Skeletal muscle tissue (tissue), 4 donors: ENCODE data around the gene KRT80. TPM values are rescaled to one million over a fixed set of nuclear protein-coding genes. Genes with fewer than 3 reads are reported as not detected.

Experiments
- H3K27ac ChIP-seq: one replicate; pipeline ENCODE4 v1.7.0; 2013; ENCODE audit warnings: mild to moderate bottlenecking, low read depth, low read length, inconsistent platforms
- H3K27me3 ChIP-seq, 3 donors: one replicate each; pipeline ENCODE4 v1.7.0; 2013; ENCODE audit warnings: low read length in 3 of 3; ENCODE audit not compliant: control insufficient read depth in 3 of 3, insufficient read depth in 3 of 3
- H3K36me3 ChIP-seq, 3 donors: one replicate each; pipeline ENCODE4 v1.7.0; 2013; ENCODE audit warnings: low read length in 3 of 3; ENCODE audit not compliant: control insufficient read depth in 3 of 3, insufficient read depth in 3 of 3
- H3K4me1 ChIP-seq, 3 donors: one replicate each; pipeline ENCODE4 v1.7.0; 2013; ENCODE audit warnings: low read length in 3 of 3, mild to moderate bottlenecking in 3 of 3; ENCODE audit not compliant: control insufficient read depth in 3 of 3, insufficient read depth in 3 of 3
- H3K4me3 ChIP-seq, 3 donors: one replicate each; pipeline ENCODE4 v1.7.0; 2013; ENCODE audit warnings: low read length in 3 of 3
- H3K9ac ChIP-seq, 3 donors: one replicate each; pipeline ENCODE4 v1.7.0; 2013; ENCODE audit warnings: low read length in 3 of 3, mild to moderate bottlenecking in 3 of 3, moderate library complexity in 2 of 3, low read depth in 1 of 3
- H3K9me3 ChIP-seq, 3 donors: one replicate each; pipeline ENCODE4 v1.7.0; 2013; ENCODE audit warnings: low read length in 3 of 3; ENCODE audit not compliant: control insufficient read depth in 3 of 3
- total RNA-seq: library from RNA; depleted of rRNA; stranded (reverse); fragments of >200 nt; gene quantifications from one replicate; pipeline ENCODE4 v1.2.3, GENCODE V29; 2014
- donor health status: Osteomylitis.

KRT80 gene
- total RNA-seq, 1 donor from 2014 or later: 0.52 TPM

- H3K4me1 ChIP-seq: peaks cover 6 to 48% (median 34%) of the 10 kb centered on the region in 3 donors
- H3K9ac ChIP-seq: no peak overlapping the region
- H3K4me3 ChIP-seq: no peak overlapping the region
- H3K36me3 ChIP-seq: no peaks in the 10 kb centered on the region
- no peaks in the 10 kb centered on the region for H3K9me3 ChIP-seq
- H3K27me3 ChIP-seq: no peaks in the 10 kb centered on the region
- no peak overlapping the region for H3K27ac ChIP-seq
Observed at GRCh38 chr12:52188658-52189057, 3.2 kb downstream of the KRT80 start.

- Histone ChIP-seq H3K27ac (no peak overlapping the region), H3K27me3 (no peaks in the 10 kb centered on the region), H3K9ac (no peak overlapping the region), H3K9me3 (no peaks in the 10 kb centered on the region), H3K36me3 (no peaks in the 10 kb centered on the region), H3K4me3 (no peak overlapping the region), H3K4me1 (peaks cover 9 to 48% (median 37%) of the 10 kb centered on the region in 3 donors)
Observed at GRCh38 chr12:52187640-52188039, 4.2 kb downstream of the KRT80 start.

DNA sequence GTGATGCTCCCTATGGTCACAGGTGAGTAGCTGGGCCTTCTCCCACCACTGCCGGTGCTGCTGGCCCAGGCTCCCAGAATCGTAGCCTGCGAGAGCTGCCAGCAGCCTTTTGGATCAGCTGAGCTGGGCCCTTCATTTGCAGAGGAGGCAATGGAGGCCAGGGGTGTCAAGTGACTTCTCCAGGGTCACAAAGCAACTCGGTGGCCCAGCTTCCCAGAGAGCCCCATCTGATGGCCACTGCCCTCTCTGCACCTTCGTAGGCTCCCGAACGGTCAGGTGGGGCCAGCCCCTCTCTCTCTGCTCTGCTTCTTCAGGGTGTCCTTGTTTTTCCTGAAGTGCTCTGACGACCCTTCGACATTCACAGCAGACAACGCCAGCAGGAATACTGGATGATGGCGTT, 4.6 kb downstream of the KRT80 start:
- Histone ChIP-seq H3K9ac (no peak overlapping the region), H3K36me3 (no peaks in the 10 kb centered on the region), H3K27ac (no peak overlapping the region), H3K4me3 (no peak overlapping the region), H3K27me3 (no peaks in the 10 kb centered on the region), H3K9me3 (no peaks in the 10 kb centered on the region), H3K4me1 (peaks cover 5 to 48% (median 36%) of the 10 kb centered on the region in 3 donors)

- Histone ChIP-seq H3K36me3 (no peaks in the 10 kb centered on the region), H3K27ac (no peak overlapping the region), H3K9ac (no peak overlapping the region), H3K4me1 (peaks cover 4 to 48% (median 35%) of the 10 kb centered on the region in 3 donors), H3K9me3 (no peaks in the 10 kb centered on the region), H3K4me3 (no peak overlapping the region), H3K27me3 (peaks cover 0 to 2% (median 0%) of the 10 kb centered on the region in 3 donors)
Observed at GRCh38 chr12:52186118-52186840, 5.5 kb downstream of the KRT80 start.

DNA sequence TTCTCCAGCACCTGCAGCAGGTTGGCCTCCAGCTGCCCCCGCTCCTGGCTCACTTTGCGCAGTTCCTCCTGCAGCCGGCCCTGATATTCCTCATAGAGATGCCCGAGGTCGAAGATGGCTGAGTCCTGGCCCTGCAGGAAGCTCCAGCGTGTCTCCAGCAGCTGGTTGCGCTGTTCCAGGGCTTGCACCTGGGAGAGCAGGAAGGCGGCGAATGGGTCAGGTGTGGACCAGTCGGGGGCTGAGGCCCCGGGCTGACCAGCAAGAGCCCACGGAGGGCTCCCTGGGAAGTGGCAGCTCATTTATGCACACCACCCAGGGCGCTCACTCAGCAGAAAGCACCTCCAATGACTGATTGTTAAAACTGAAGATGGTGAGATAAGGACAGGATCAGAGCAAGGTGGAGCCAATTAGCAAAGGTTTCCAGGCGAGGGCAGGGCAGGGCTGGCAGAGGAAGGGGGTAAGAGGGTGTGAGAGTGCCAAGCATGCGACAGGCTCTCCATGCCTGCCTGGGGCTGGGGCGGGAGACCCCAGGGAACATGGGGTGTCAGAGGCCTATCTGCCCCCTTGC, 6.3 kb downstream of the KRT80 start:
- Histone ChIP-seq H3K9ac (no peak overlapping the region), H3K9me3 (no peaks in the 10 kb centered on the region), H3K4me3 (no peak overlapping the region), H3K36me3 (no peaks in the 10 kb centered on the region), H3K27ac (no peak overlapping the region), H3K27me3 (peaks cover 0 to 2% (median 0%) of the 10 kb centered on the region in 3 donors), H3K4me1 (peaks cover 4 to 43% (median 30%) of the 10 kb centered on the region in 3 donors)

DNA sequence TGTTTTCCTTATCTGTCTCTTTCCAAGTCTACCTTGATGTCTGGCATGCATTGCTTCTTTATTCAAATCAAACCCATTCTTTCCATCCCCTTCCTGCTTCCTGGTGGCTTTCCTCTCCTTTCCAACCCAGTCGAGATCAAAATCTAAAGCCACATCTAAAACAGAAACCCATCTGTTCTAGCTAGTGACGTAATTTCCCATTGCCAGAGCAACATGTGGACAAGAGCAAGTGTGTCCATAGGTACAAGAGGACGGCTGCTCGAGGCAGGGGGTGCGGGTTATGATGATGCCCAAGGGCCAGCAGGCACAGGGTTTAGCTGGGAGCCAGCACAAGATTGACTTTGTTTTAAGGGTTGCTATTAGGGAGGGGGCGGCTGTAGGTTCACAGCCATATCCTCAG, 7.0 kb downstream of the KRT80 start:
- Histone ChIP-seq H3K9me3 (no peaks in the 10 kb centered on the region), H3K4me3 (no peak overlapping the region), H3K27me3 (peaks cover 0 to 2% (median 0%) of the 10 kb centered on the region in 3 donors), H3K27ac (no peak overlapping the region), H3K4me1 (peaks cover 4 to 43% (median 30%) of the 10 kb centered on the region in 3 donors), H3K9ac (no peak overlapping the region), H3K36me3 (no peaks in the 10 kb centered on the region)

DNA sequence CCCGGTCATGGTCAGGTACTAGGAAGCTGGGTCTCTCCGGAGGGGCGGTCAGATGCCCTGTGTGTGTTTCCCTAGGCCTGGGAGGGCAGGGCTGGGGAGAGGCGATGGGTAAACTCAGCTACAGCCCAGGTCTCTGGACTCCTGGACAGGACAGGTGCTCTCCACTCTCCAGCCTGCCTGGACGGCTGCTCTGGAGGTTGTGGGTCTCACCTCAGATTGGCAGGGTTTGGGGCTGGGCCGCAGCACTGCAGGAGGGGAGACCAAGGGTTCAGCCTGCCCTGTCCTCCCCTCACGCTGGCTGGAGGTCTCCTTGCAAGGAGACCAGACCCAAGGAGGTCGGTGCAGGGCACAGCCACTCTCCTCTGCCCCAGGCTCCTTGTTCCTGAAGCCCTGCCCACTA, 7.8 kb downstream of the KRT80 start:
- Histone ChIP-seq H3K9me3 (no peaks in the 10 kb centered on the region), H3K4me1 (peaks cover 4 to 47% (median 35%) of the 10 kb centered on the region in 3 donors), H3K36me3 (no peaks in the 10 kb centered on the region), H3K27ac (peak overlapping the region; percentile 36), H3K27me3 (peaks cover 0 to 2% (median 0%) of the 10 kb centered on the region in 3 donors), H3K4me3 (no peak overlapping the region), H3K9ac (no peak overlapping the region)

DNA sequence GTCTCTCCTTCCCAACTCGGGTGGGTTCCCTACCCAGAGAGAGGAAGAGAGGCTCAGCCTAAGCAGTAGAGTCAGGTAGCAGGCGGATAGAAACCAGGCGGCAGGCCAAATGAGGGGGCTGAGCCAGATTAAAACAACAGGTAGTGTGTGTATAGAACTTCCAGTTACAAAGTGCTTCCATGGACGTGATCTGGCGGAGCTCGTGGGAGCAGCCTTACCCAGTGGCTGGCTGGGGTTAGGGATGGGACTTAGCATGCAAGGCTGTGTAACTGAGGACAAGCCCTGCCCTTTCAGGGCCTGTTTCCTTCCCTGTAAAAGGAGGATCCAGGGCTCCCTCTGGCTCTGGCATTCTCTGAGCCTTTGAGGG, 8.3 kb downstream of the KRT80 start:
- Histone ChIP-seq H3K4me3 (no peak overlapping the region), H3K4me1 (peaks cover 4 to 47% (median 35%) of the 10 kb centered on the region in 3 donors), H3K27ac (peak overlapping the region; percentile 36), H3K9ac (peak overlapping the region in 2 of 3 donors; percentile 33 to 51), H3K27me3 (peaks cover 0 to 2% (median 0%) of the 10 kb centered on the region in 3 donors), H3K36me3 (no peaks in the 10 kb centered on the region), H3K9me3 (no peaks in the 10 kb centered on the region)

DNA sequence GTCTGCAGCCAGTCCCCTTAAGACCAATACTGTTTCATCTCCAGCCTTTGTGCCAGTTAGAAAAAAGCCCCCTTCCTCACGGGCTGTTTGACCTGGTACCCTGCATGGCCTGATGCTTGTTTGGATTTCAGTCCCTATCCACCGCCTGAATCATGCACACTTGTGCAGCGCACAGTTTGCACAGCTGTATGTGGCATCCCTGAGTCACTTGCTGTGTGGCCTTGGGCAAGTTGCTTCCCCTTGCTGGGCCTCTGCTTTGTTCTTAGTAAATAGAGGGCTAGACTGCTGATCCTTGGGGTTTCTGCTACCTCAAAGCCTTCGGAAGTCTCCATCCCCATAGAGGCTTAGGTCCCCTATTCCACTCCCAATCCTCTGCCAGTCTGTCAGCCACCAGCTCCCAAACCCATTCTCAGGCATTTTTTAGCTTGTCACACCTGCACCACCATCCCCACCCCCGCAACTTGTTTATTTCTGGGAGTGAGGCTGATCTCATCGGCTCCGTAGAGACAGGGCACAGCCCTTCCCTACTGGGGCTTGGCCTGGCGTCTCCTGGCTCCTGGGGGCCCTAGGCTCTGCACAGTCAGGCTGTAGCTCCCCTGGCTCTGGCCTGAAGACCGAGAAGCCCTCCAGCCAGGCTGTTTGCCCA, 8.8 kb downstream of the KRT80 start:
- Histone ChIP-seq H3K9me3 (no peaks in the 10 kb centered on the region), H3K27me3 (peaks cover 0 to 2% (median 0%) of the 10 kb centered on the region in 3 donors), H3K4me3 (no peak overlapping the region), H3K36me3 (no peaks in the 10 kb centered on the region), H3K4me1 (peaks cover 4 to 47% (median 35%) of the 10 kb centered on the region in 3 donors), H3K9ac (peak overlapping the region in 1 of 3 donors; percentile 33), H3K27ac (peak overlapping the region; percentile 36)

GRCh38 chr12:52182384-52182783, 9.4 kb downstream of the KRT80 start:
- H3K4me3 ChIP-seq: no peak overlapping the region
- H3K4me1 ChIP-seq: peaks cover 4 to 47% (median 35%) of the 10 kb centered on the region in 3 donors
- H3K9me3 ChIP-seq: no peaks in the 10 kb centered on the region
- no peak overlapping the region for H3K27ac ChIP-seq
- H3K36me3 ChIP-seq: no peaks in the 10 kb centered on the region
- peaks cover 0 to 2% (median 0%) of the 10 kb centered on the region in 3 donors for H3K27me3 ChIP-seq
- H3K9ac ChIP-seq: no peak overlapping the region
